ENCODE results near the gene ZFYVE1.
"Not testable (repeated sequence)": the region's sequence is repeated elsewhere in the genome, so short reads cannot be mapped to it uniquely, and the experiment has no call there.

DNA sequence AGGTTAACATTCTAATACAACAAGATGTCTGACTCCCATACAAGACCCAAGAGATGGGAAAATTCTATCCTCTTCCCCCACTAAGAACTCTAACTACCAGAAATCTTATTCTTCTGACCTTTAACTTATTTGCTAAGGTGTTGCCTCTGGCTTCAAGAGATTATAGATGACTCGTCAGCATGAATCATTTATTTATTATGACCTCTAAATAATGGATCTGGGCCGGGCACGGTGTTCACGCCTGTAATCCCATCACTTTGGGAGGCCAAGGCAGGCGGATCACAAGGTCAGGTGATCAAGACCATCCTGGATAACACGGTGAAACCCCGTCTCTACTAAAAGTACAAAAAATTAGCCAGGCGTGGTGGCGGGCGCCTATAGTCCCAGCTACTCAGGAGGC lies 10.9 kb downstream of the ZFYVE1 start:
- not testable (repeated sequence) for TF ChIP-seq CTCF (IDR thresholded peaks at IDR 0.05); ZNF302 (CRISPR knock-in tag; IDR thresholded peaks at IDR 0.05); KDM5A (IDR thresholded peaks at IDR 0.05); CEBPB (IDR thresholded peaks at IDR 0.05); REST (IDR thresholded peaks at IDR 0.05); EP300 (IDR thresholded peaks at IDR 0.05)
- TF ChIP-seq, protein P1, sequence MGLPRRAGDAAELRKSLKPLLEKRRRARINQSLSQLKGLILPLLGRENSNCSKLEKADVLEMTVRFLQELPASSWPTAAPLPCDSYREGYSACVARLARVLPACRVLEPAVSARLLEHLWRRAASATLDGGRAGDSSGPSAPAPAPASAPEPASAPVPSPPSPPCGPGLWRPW (IDR thresholded peaks at IDR 0.05) = not testable (repeated sequence)

Measured in A549 (cell line).